ENCODE measurements around the gene TSPAN32.

- TF ChIP-seq CTCF (conservative IDR thresholded peaks at IDR 0.05; ENCODE audit: low read length) (no peak), EZH2phosphoT487 (IDR thresholded peaks at IDR 0.05; ENCODE audit: borderline replicate concordance, low read depth, low read length) (no peak)
These were observed 14.6 kb downstream of the TSPAN32 start for GRCh38 chr11:2316169-2316962.
